HG02885 (cell line): ENCODE data around the gene KRT222.

Source experiments
- ATAC-seq: cut with Tn5 transposase; IDR thresholded peaks from one replicate; pipeline ENCODE4 v1.9.1; 2021; ENCODE audit warnings: mild to moderate bottlenecking; ENCODE audit not compliant: unreplicated experiment, poor library complexity

The KRT222 gene

GRCh38 chr17:40617678-40618240 is 47.2 kb downstream of the KRT222 start:
- ATAC-seq: no peak

GRCh38 chr17:40616592-40616991 is 48.4 kb downstream of the KRT222 start:
- ATAC-seq: no peak

GRCh38 chr17:40615841-40616476 is 49.0 kb downstream of the KRT222 start:
- no peak for ATAC-seq

- ATAC-seq: peak; percentile 63
Observed at GRCh38 chr17:40615068-40615840, 49.7 kb downstream of the KRT222 start.

- ATAC-seq: no peak
Observed at GRCh38 chr17:40614431-40615067, 50.4 kb downstream of the KRT222 start.

- no peak for ATAC-seq
Observed at GRCh38 chr17:40613467-40614154, 51.4 kb downstream of the KRT222 start.

GRCh38 chr17:40612599-40613244 is 52.3 kb downstream of the KRT222 start:
- no peak for ATAC-seq

GRCh38 chr17:40611840-40612474 is 53.0 kb downstream of the KRT222 start:
- ATAC-seq: no peak

GRCh38 chr17:40610359-40610758 is 54.6 kb downstream of the KRT222 start:
- ATAC-seq: no peak

- ATAC-seq: no peak
Observed at GRCh38 chr17:40608061-40608581, 56.9 kb downstream of the KRT222 start.

- ATAC-seq: no peak
Observed at GRCh38 chr17:40607641-40608040, 57.3 kb downstream of the KRT222 start.

GRCh38 chr17:40606548-40607353 is 58.2 kb downstream of the KRT222 start:
- no peak for ATAC-seq

- no peak for ATAC-seq
Observed at GRCh38 chr17:40605306-40605705, 59.7 kb downstream of the KRT222 start.
